ENCODE measurements around the gene PTPRD.
A peak's percentile ranks its signal among the peaks of the same experiment; 100 is the strongest.

The PTPRD gene

GRCh38 chr9:9212963-9213362, 1399.8 kb downstream of the PTPRD start:
- no peak for FAIRE-seq
- TF ChIP-seq CTCF (IDR thresholded peaks at IDR 0.05; ENCODE audit: insufficient read depth, missing control alignments): no peak
- DNase-seq (ENCODE audit: insufficient read length, low spot score): no peak

GRCh38 chr9:9202276-9202675, 1410.5 kb downstream of the PTPRD start:
- TF ChIP-seq CTCF (IDR thresholded peaks at IDR 0.05; ENCODE audit: insufficient read depth, missing control alignments): no peak
- no peak for DNase-seq (ENCODE audit: insufficient read length, low spot score)
- FAIRE-seq: no peak

GRCh38 chr9:9186086-9186485, 1426.7 kb downstream of the PTPRD start:
- DNase-seq (ENCODE audit: insufficient read length, low spot score) (no peak), FAIRE-seq (no peak)
- TF ChIP-seq CTCF (IDR thresholded peaks at IDR 0.05; ENCODE audit: insufficient read depth, missing control alignments): no peak

GRCh38 chr9:9182431-9182830, 1430.4 kb downstream of the PTPRD start:
- TF ChIP-seq CTCF (IDR thresholded peaks at IDR 0.05; ENCODE audit: insufficient read depth, missing control alignments): no peak
- DNase-seq (ENCODE audit: insufficient read length, low spot score) (no peak), FAIRE-seq (no peak)

GRCh38 chr9:9177081-9177480, 1435.7 kb downstream of the PTPRD start:
- DNase-seq (ENCODE audit: insufficient read length, low spot score) (no peak), FAIRE-seq (peak; percentile 80)
- TF ChIP-seq CTCF (IDR thresholded peaks at IDR 0.05; ENCODE audit: insufficient read depth, missing control alignments): no peak

GRCh38 chr9:9174358-9174757, 1438.4 kb downstream of the PTPRD start:
- no peak for DNase-seq (ENCODE audit: insufficient read length, low spot score)
- no peak for TF ChIP-seq CTCF (IDR thresholded peaks at IDR 0.05; ENCODE audit: insufficient read depth, missing control alignments)
- no peak for FAIRE-seq

GRCh38 chr9:9173264-9173663, 1439.5 kb downstream of the PTPRD start:
- no peak for DNase-seq (ENCODE audit: insufficient read length, low spot score)
- no peak for TF ChIP-seq CTCF (IDR thresholded peaks at IDR 0.05; ENCODE audit: insufficient read depth, missing control alignments)
- FAIRE-seq: no peak
